ENCODE measurements around the gene SHISA7.

Gene SHISA7

GRCh38 chr19:55443045-55443823 lies at the start of gene SHISA7:
Gene SHISA7 (minus strand): TSS chr19:55443300. CDS start chr19:55442863, 437 bp downstream.
- DNase-seq (ENCODE audit: low spot score): no peak

- DNase-seq (ENCODE audit: low spot score): peak; percentile 38
Observed at GRCh38 chr19:55492362-55492944, 49.4 kb upstream of the SHISA7 start.

DNA sequence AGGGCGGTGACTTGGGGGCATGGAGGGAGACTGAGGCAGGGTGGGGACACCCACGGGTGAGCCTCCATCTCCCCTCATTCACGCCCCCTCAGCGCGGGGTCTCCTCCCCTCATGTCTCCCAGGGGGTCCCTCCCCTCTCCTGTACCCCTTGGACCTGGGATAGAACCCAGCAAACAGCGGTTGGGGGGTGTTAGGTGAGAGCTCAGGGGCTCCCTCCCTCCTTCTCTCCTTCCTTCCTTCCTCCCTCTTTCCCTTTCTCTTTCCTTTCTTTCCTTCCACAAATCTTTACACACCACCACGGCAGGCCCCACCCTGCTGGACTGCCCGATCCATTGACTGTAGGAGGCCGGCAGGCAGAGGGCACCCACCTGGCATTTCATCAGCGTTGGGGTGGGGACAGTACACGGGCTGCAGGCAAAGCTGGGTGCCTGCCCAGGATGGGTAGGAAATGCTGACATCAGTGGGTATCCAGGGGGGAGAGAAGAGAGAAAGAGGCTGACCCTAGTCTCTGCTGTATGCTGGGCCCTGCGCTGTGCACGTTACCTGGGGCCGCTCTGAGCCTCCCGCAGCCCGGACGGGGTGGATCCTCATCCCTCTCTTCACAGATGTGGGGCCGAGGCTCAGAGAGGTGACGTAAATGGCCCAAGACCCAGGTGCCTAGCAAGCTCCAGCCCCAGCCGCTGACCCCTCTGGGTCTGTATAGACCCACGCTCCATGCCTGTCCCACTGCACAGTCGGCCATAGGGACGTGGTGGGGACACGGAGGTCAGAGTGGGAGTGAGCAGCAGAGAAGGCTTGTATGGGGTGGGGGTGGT lies 48.7 kb upstream of the SHISA7 start:
- peak; percentile 29 for DNase-seq (ENCODE audit: low spot score)

DNA sequence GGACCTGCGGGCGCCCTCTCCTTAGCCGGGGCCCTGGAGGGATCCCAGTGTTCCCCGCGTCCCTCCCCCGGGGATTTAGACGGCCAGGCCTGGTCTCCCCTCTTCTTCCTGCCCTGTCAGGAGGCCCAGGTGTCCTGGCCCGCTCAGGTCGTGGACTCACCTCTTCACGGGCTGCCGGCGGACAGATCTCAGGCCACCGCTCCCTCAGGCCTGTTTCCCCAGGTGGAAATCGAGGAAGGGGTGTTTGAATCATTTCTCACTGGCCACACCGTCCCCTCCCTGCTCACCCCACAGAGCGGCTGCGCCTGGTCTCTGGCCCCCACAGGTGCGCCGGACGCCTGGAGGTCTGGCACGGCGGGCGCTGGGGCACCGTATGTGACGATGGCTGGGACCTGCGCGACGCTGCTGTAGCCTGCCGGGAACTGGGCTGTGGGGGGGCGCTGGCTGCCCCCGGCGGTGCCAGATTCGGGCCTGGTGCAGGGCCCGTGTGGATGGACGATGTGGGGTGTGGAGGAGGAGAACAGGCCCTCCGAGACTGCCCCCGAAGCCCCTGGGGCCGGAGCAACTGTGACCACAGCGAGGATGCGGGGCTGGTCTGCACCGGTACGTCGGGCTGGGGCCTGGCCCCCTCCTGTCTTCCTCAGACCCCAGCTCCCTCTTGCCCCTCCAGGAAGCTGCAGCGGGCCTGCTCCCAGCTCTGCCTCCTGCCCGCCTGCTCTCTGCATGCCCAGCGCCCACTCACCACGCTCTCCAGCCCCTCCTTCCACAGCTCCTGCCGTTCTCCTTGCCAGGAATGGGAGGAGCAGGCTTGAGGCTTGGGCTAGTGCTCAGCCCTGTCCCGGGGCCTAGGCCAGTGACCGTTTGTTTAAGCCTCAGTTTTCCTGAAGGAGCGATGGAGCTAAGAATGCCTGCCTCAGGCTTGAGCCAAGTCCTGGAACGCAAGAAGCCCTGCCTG lies 47.7 kb upstream of the SHISA7 start:
- DNase-seq (ENCODE audit: low spot score): peak; percentile 32

DNA sequence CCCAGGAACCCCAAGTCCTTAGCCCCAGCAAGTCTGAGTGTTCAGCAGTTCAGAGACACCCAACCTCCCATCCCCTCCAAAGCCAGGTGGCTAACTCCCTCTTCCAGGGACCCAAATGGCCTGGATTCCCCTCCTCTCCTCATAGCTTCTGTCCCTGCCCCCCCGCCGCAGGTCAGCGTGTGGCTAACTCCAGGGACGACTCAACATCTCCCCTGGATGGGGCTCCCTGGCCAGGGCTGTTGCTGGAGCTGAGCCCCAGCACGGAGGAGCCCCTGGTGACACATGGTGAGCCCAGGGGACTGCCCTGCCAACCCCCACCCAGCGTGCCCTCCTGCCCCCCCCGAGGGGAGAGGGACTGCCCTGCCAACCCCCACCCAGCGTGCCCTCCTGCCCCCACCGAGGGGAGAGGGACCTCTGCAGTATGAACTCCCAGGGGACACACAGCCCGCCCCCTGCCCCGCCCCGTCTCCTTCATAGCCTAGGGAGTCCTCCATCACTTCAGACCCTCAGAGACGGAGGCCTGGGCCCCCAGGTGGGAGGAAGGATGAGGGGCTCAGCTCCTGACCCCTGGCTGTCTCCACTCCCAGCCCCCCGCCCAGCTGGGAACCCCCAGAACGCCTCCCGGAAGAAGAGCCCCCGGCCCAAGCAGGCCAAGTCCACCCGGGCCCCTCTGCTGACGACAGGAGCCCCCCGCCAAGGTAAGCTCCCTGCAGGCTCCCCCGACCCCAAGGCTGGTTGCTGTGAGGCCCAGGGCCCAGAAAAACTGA lies 46.8 kb upstream of the SHISA7 start:
- DNase-seq (ENCODE audit: low spot score): peak; percentile 30

DNA sequence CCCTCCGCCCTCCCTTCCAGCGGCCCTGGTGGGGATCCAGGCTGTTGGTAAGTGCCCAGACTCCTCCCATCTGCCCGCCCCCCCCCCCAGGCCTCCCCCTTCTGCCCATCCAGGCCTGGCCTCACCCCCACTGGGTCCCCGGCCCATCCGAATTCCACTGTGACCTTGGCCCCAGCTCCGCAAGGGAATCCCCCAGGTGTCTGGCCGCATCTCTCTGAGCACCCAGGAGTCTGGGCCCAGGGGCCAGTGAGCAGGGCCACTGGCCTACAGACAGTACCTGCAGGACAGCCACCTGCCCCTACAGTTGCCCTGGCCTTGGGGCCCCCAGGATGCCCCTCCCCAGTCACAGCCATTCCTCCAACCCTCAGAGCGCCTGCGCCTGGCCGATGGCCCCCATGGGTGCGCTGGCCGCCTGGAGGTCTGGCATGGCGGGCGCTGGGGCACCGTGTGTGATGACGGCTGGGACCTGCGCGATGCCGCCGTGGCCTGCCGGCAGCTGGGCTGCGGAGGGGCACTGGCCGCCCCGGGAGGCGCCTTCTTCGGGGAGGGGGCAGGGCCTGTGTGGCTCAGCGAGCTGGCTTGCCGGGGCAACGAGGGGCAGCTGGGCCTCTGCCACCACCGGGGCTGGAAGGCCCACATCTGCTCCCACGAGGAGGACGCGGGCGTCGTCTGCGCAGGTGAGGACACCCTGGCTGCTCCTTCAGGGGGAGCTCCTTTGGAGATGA lies 46.0 kb upstream of the SHISA7 start:
- peak; percentile 40 for DNase-seq (ENCODE audit: low spot score)

- DNase-seq (ENCODE audit: low spot score): peak; percentile 41
Observed at GRCh38 chr19:55487924-55488687, 45.0 kb upstream of the SHISA7 start, which contains the start of gene SSC5D. Gene SSC5D (plus strand): TSS chr19:55488436. CDS start chr19:55488590, 154 bp downstream.

GRCh38 chr19:55486971-55487923 lies 44.1 kb upstream of the SHISA7 start:
- DNase-seq (ENCODE audit: low spot score): no peak

DNA sequence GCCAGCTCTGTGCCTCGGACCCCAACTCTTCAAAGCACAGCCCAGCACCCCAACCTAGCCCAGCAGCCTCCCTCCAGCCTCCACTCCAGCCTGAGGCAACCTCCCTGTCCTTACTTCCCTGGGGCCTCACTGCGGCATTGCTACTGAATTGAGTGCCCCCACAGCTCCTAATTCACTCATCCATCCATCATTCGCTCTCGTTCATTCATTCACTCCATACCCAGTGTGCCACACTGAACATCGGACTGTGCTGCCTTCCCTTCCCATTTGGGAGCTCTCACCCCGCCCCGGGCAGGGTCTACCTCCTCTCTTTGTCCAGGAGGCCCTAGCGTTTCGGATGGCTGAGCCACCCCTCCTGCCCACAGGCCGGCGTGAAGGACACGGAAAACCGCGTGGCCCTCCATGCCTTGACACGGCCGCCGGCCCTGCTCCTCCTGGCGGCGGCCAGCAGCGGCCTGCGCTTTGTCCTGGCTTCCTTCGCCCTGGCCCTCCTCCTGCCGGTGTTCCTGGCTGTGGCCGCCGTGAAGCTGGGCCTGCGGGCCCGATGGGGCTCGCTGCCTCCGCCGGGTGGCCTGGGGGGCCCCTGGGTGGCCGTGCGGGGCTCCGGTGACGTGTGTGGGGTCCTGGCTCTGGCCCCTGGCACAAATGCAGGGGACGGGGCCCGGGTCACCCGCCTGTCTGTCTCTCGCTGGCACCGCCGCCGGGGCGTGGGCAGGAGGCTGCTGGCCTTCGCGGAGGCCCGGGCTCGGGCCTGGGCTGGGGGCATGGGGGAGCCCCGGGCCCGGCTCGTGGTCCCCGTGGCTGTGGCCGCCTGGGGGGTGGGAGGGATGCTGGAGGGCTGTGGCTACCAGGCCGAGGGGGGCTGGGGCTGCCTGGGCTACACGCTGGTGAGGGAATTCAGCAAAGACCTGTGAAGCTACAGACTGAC lies 43.2 kb upstream of the SHISA7 start:
- peak; percentile 36 for DNase-seq (ENCODE audit: low spot score)

- no peak for DNase-seq (ENCODE audit: low spot score)
Observed at GRCh38 chr19:55485439-55486011, 42.4 kb upstream of the SHISA7 start.

DNA sequence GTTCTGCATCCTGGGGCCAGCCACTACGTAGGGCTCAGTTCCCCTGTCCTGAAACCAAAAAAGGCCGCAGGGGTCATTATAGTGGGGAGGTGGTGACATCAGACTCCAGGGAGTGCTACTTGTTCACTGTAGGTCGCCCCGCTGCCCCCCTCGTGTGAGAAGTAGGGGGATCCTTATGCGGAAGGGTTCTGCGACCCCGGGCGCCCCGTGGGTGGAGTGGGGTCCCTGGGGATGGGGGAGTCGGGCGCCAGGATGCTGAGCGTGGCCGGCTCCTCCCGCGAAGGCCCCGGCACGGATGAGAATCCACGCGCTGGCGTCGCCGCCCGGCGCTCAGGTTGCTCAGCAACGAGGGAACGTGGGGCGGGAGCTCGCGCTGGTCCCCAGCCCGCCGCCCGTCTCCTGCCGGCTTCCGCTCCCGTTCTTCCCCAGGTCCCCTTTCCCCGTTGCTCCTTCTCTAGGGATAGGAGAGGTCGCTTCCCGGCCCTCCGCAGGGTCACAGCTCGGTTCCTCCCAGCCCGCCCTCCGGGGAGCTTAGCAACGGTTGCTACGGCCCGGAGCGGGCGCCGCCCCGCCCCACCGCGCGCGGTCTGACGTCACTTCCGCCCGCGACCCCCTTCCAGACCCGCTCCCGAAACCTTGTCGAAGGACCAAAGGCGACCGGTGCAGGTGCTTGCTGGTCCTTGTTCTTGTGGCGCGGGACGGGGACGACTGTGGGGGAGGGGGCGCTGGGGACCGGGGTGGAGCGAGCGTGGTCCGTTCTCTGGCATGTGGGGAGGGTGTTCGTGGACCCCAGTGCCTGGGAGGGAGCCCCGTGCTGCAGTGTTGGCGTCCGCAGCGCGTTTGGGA lies 41.7 kb upstream of the SHISA7 start, which contains the start of gene NAT14:
TSS of gene NAT14 (plus strand) at position 596 of the 846 bp plus-strand sequence. CDS start 521 bp downstream, outside the sequence.
- DNase-seq (ENCODE audit: low spot score): peak; percentile 98

GRCh38 chr19:55483706-55484592 lies 40.8 kb upstream of the SHISA7 start:
- peak; percentile 43 for DNase-seq (ENCODE audit: low spot score)

DNA sequence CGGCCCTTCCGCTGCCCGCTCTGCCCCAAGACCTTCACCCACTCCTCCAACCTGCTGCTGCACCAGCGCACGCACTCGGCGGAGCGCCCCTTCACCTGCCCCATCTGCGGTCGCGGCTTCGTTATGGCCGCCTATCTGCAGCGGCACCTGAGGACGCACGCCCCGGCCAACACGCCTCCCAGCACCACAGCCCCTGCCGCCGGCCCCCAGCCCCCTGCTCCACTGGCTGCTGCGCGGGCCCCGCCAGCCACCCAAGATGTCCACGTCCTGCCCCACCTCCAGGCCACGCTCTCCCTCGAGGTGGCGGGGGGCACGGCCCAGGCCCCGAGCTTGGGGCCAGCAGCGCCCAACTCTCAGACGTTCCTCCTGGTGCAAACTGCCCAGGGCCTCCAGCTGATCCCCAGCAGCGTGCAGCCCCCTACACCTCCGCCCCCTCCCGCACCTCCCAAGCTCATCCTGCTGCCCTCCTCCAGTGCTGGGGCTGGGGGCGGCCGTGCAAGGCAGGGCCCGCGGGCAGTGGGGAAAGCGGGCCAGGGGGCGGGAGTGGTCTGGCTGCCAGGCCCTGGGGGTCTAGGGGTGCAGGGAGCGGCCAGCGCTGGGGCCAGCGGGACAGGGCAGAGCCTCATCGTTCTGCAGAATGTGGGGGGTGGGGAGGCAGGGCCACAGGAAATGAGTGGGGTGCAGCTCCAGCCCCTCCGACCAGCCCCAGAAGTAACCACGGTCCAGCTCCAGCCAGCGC lies 40.0 kb upstream of the SHISA7 start:
- DNase-seq (ENCODE audit: low spot score): no peak

Measured in D341Med (cell line).